Epithelial cell of proximal tubule (primary cell): ENCODE measurements around the gene ENTREP3. TPM values are rescaled to one million over a fixed set of nuclear protein-coding genes. Genes with fewer than 3 reads are reported as not detected.

Experiments
- DNase-seq: peaks from one replicate; pipeline ENCODE4 v3.0.0-alpha.2; 2011; ENCODE audit warnings: low read depth
- H3K4me3 ChIP-seq: 2 replicates; pipeline ENCODE4 v1.5.1; 2011; ENCODE audit warnings: low read depth, mild to moderate bottlenecking, low read length
- CTCF ChIP-seq: conservative IDR thresholded peaks from 2 replicates; pipeline ENCODE4 v1.5.1; 2012; ENCODE audit warnings: low read depth, mild to moderate bottlenecking, low read length
- total RNA-seq: library from RNA; depleted of rRNA; stranded (reverse); fragments of >200 nt; gene quantifications from 2 replicates; pipeline ENCODE4 v1.2.3, GENCODE V29; 2015

Gene ENTREP3
- total RNA-seq, 1 donor from 2014 or later = 15.9 TPM

GRCh38 chr1:155277902-155278688 is 22.8 kb upstream of the ENTREP3 start:
- no peak for DNase-seq
- peak; percentile 46 for TF ChIP-seq CTCF
- peak overlapping the region; percentile 84 for H3K4me3 ChIP-seq

GRCh38 chr1:155277070-155277901 is 22.0 kb upstream of the ENTREP3 start, which contains the start of gene HCN3:
Gene HCN3 (plus strand): TSS chr1:155277463. CDS start chr1:155277591, 128 bp downstream.
- H3K4me3 ChIP-seq = peak within 1 kb of the TSS; percentile 84
- no peak for DNase-seq
- peak; percentile 58 for TF ChIP-seq CTCF

- peak within 1 kb of the TSS; percentile 59 for H3K4me3 ChIP-seq
- no peak for TF ChIP-seq CTCF
- no peak for DNase-seq
Measured at GRCh38 chr1:155273343-155274245, 18.3 kb upstream of the ENTREP3 start, which contains the start of gene CLK2. Gene CLK2 (minus strand): TSS chr1:155273504. CDS start chr1:155270977, 2,527 bp downstream.

GRCh38 chr1:155272466-155273342 is 17.4 kb upstream of the ENTREP3 start:
- peak overlapping the region; percentile 59 for H3K4me3 ChIP-seq
- TF ChIP-seq CTCF = no peak
- no peak for DNase-seq

- no peak overlapping the region for H3K4me3 ChIP-seq
- TF ChIP-seq CTCF = no peak
- DNase-seq = no peak
Measured at GRCh38 chr1:155269381-155269780, 14.1 kb upstream of the ENTREP3 start.

GRCh38 chr1:155268630-155269029 is 13.3 kb upstream of the ENTREP3 start:
- TF ChIP-seq CTCF = no peak

More at GRCh38 chr1:155268630-155269029, 13.3 kb upstream of the ENTREP3 start:
- no peak for DNase-seq
- H3K4me3 ChIP-seq = no peak overlapping the region
